NCI-H1105 treated with DMSO at 0.1 percent for 48 hours (cell line): ENCODE results near the gene OR51T1.

ENCODE experiments used
- DNase-seq: peaks from one replicate; lab custom pipeline; 2025; lab: John Stamatoyannopoulos, UW

Gene OR51T1

GRCh38 chr11:4926608-4927007, 44.9 kb downstream of the OR51T1 start:
- no peak for DNase-seq
